Activated naive CD8-positive, alpha-beta T cell treated with anti-CD3 and anti-CD28 coated beads, Interleukin-2, amount 10 ng/mL, durations not matched to agents 7 days and 5 days (primary cell): ENCODE results near the gene CRIM1. TPM values are rescaled to one million over a fixed set of nuclear protein-coding genes. Genes with fewer than 3 reads are reported as not detected.

Source experiments
- ATAC-seq: fragments of 150-1000 bp; cut with Tn5 transposase; one replicate; pipeline ENCODE4 v1.10.0; 2021; ENCODE audit warnings: low read depth, moderate library complexity
- POLR2A ChIA-PET: fragments of 350-600 bp; sonication (Branson Sonifier 250); formaldehyde crosslinking; loops from one replicate; lab custom pipeline; 2021; ENCODE audit warnings: antibody characterized with exemption; lab: Charles Lee
- DNase-seq: peaks from one replicate; pipeline ENCODE4 v3.0.0; 2021
- H3K27ac Mint-ChIP-seq: one replicate; pipeline ENCODE4 v1.8.0; 2022; ENCODE audit warnings: mild to moderate bottlenecking, mixed read lengths
- H3K27me3 Mint-ChIP-seq: one replicate; pipeline ENCODE4 v1.8.0; 2022; ENCODE audit warnings: mild to moderate bottlenecking, moderate library complexity, mixed read lengths
- H3K36me3 Mint-ChIP-seq: one replicate; pipeline ENCODE4 v1.8.0; 2021; ENCODE audit warnings: mild to moderate bottlenecking, mixed read lengths
- H3K4me1 Mint-ChIP-seq: one replicate; pipeline ENCODE4 v1.8.0; 2021; ENCODE audit warnings: mixed read lengths
- H3K4me3 Mint-ChIP-seq: one replicate; pipeline ENCODE4 v1.8.0; 2022; ENCODE audit warnings: mild to moderate bottlenecking, moderate library complexity, mixed read lengths
- H3K9me3 Mint-ChIP-seq: one replicate; pipeline ENCODE4 v1.8.0; 2021; ENCODE audit warnings: mixed read lengths
- total RNA-seq, 2 experiments: library from RNA; stranded (reverse); gene quantifications; one replicate each; pipeline ENCODE4 v1.2.3, GENCODE V29; 2021

Gene CRIM1
- total RNA-seq, 2 experiments from 2014 or later, result 3.2 to 3.5 TPM

- no peaks in the 10 kb centered on the region for H3K27me3 Mint-ChIP-seq
- no peak overlapping the region for H3K27ac Mint-ChIP-seq
- DNase-seq (no peak), ATAC-seq (no peak)
- H3K9me3 Mint-ChIP-seq, result no peaks in the 10 kb centered on the region
- H3K36me3 Mint-ChIP-seq, result peaks cover 2% of the 10 kb centered on the region
- H3K4me3 Mint-ChIP-seq, result no peak overlapping the region
- POLR2A ChIA-PET, result no interaction called here
- peaks cover 9% of the 10 kb centered on the region for H3K4me1 Mint-ChIP-seq
Observed at GRCh38 chr2:36369716-36370115, 14.1 kb downstream of the CRIM1 start.

- POLR2A ChIA-PET, result no interaction called here
- Mint-ChIP-seq H3K9me3 (no peaks in the 10 kb centered on the region), H3K27ac (no peak overlapping the region), H3K4me1 (peaks cover 9% of the 10 kb centered on the region), H3K27me3 (no peaks in the 10 kb centered on the region), H3K4me3 (no peak overlapping the region), H3K36me3 (peaks cover 2% of the 10 kb centered on the region)
- DNase-seq, result no peak
- no peak for ATAC-seq
Observed at GRCh38 chr2:36370281-36370680, 14.7 kb downstream of the CRIM1 start.

GRCh38 chr2:36371070-36371874, 15.7 kb downstream of the CRIM1 start:
- no peaks in the 10 kb centered on the region for H3K27me3 Mint-ChIP-seq
- H3K9me3 Mint-ChIP-seq, result no peaks in the 10 kb centered on the region
- ATAC-seq, result no peak
- H3K36me3 Mint-ChIP-seq, result peaks cover 2% of the 10 kb centered on the region
- H3K27ac Mint-ChIP-seq, result no peak overlapping the region
- POLR2A ChIA-PET, result no interaction called here
- peaks cover 9% of the 10 kb centered on the region for H3K4me1 Mint-ChIP-seq
- no peak for DNase-seq
- no peak overlapping the region for H3K4me3 Mint-ChIP-seq

- Mint-ChIP-seq H3K9me3 (no peaks in the 10 kb centered on the region), H3K4me1 (peaks cover 9% of the 10 kb centered on the region), H3K27me3 (no peaks in the 10 kb centered on the region), H3K36me3 (peaks cover 2% of the 10 kb centered on the region), H3K27ac (no peak overlapping the region), H3K4me3 (no peak overlapping the region)
- ATAC-seq, result no peak
- DNase-seq, result no peak
- POLR2A ChIA-PET, result no interaction called here
Observed at GRCh38 chr2:36371928-36372391, 16.4 kb downstream of the CRIM1 start.

GRCh38 chr2:36373149-36373926, 17.8 kb downstream of the CRIM1 start:
- H3K27ac Mint-ChIP-seq, result no peak overlapping the region
- H3K27me3 Mint-ChIP-seq, result no peaks in the 10 kb centered on the region
- H3K36me3 Mint-ChIP-seq, result peaks cover 2% of the 10 kb centered on the region
- peaks cover 9% of the 10 kb centered on the region for H3K4me1 Mint-ChIP-seq
- no peak for ATAC-seq
- DNase-seq, result no peak
- no peaks in the 10 kb centered on the region for H3K9me3 Mint-ChIP-seq
- H3K4me3 Mint-ChIP-seq, result no peak overlapping the region
- POLR2A ChIA-PET, result no interaction called here

- Mint-ChIP-seq H3K4me3 (no peak overlapping the region), H3K4me1 (peaks cover 9% of the 10 kb centered on the region), H3K27me3 (no peaks in the 10 kb centered on the region), H3K9me3 (no peaks in the 10 kb centered on the region), H3K27ac (no peak overlapping the region), H3K36me3 (peaks cover 2% of the 10 kb centered on the region)
- POLR2A ChIA-PET, result no interaction called here
- no peak for DNase-seq
- ATAC-seq, result no peak
Observed at GRCh38 chr2:36374585-36374984, 19.0 kb downstream of the CRIM1 start.

GRCh38 chr2:36376319-36376765, 20.8 kb downstream of the CRIM1 start:
- peaks cover 2% of the 10 kb centered on the region for H3K36me3 Mint-ChIP-seq
- no peak overlapping the region for H3K4me3 Mint-ChIP-seq
- H3K27me3 Mint-ChIP-seq, result no peaks in the 10 kb centered on the region
- ATAC-seq (no peak), DNase-seq (no peak)
- no peaks in the 10 kb centered on the region for H3K9me3 Mint-ChIP-seq
- POLR2A ChIA-PET, result no interaction called here
- peaks cover 9% of the 10 kb centered on the region for H3K4me1 Mint-ChIP-seq
- H3K27ac Mint-ChIP-seq, result no peak overlapping the region

GRCh38 chr2:36376992-36377738, 21.6 kb downstream of the CRIM1 start:
- ATAC-seq (no peak), DNase-seq (no peak)
- Mint-ChIP-seq H3K4me3 (no peak overlapping the region), H3K36me3 (peaks cover 2% of the 10 kb centered on the region), H3K9me3 (no peaks in the 10 kb centered on the region), H3K27ac (no peak overlapping the region), H3K4me1 (peaks cover 9% of the 10 kb centered on the region), H3K27me3 (no peaks in the 10 kb centered on the region)
- POLR2A ChIA-PET, result no interaction called here

- no peaks in the 10 kb centered on the region for H3K9me3 Mint-ChIP-seq
- ATAC-seq, result no peak
Observed at GRCh38 chr2:36379710-36380448, 24.3 kb downstream of the CRIM1 start.

GRCh38 chr2:36380624-36381481, 25.3 kb downstream of the CRIM1 start:
- no peak overlapping the region for H3K27ac Mint-ChIP-seq
- ATAC-seq, result no peak

More at GRCh38 chr2:36379710-36380448, 24.3 kb downstream of the CRIM1 start:
- no peaks in the 10 kb centered on the region for H3K27me3 Mint-ChIP-seq
- H3K4me3 Mint-ChIP-seq, result no peak overlapping the region
- no peak for DNase-seq
- POLR2A ChIA-PET, result no interaction called here
- H3K27ac Mint-ChIP-seq, result no peak overlapping the region
- no peaks in the 10 kb centered on the region for H3K36me3 Mint-ChIP-seq
- no peaks in the 10 kb centered on the region for H3K4me1 Mint-ChIP-seq

GRCh38 chr2:36381993-36382392, 26.4 kb downstream of the CRIM1 start:
- H3K36me3 Mint-ChIP-seq, result no peaks in the 10 kb centered on the region
- H3K27me3 Mint-ChIP-seq, result peaks cover 4% of the 10 kb centered on the region
- no peak overlapping the region for H3K27ac Mint-ChIP-seq
- POLR2A ChIA-PET, result no interaction called here
- ATAC-seq, result no peak
- DNase-seq, result no peak
- H3K4me1 Mint-ChIP-seq, result no peaks in the 10 kb centered on the region
- no peaks in the 10 kb centered on the region for H3K9me3 Mint-ChIP-seq
- H3K4me3 Mint-ChIP-seq, result no peak overlapping the region

More at GRCh38 chr2:36380624-36381481, 25.3 kb downstream of the CRIM1 start:
- no peaks in the 10 kb centered on the region for H3K36me3 Mint-ChIP-seq
- no peak for DNase-seq
- H3K4me3 Mint-ChIP-seq, result no peak overlapping the region
- no peaks in the 10 kb centered on the region for H3K4me1 Mint-ChIP-seq
- POLR2A ChIA-PET, result no interaction called here
- no peaks in the 10 kb centered on the region for H3K27me3 Mint-ChIP-seq
- H3K9me3 Mint-ChIP-seq, result no peaks in the 10 kb centered on the region

- Mint-ChIP-seq H3K4me3 (no peak overlapping the region), H3K36me3 (no peaks in the 10 kb centered on the region), H3K27ac (no peak overlapping the region), H3K9me3 (no peaks in the 10 kb centered on the region), H3K4me1 (peaks cover 3% of the 10 kb centered on the region), H3K27me3 (peaks cover 4% of the 10 kb centered on the region)
- no peak for DNase-seq
- ATAC-seq, result no peak
- POLR2A ChIA-PET, result no interaction called here
Observed at GRCh38 chr2:36382472-36382871, 26.9 kb downstream of the CRIM1 start.
